HFFc6 (cell line): ENCODE data around the gene PPOX. TPM values are rescaled to one million over a fixed set of nuclear protein-coding genes. Genes with fewer than 3 reads are reported as not detected.

ENCODE experiments used
- DNase-seq: peaks from one replicate; pipeline ENCODE4 v3.0.0-alpha.2; 2018
- H3K27ac Mint-ChIP-seq: 2 replicates; pipeline ENCODE4 v1.8.0; 2020; ENCODE audit warnings: mild to moderate bottlenecking, mixed read lengths
- H3K27me3 Mint-ChIP-seq: 2 replicates; pipeline ENCODE4 v1.8.0; 2021; ENCODE audit warnings: mild to moderate bottlenecking, moderate library complexity, mixed read lengths; ENCODE audit not compliant: insufficient read depth
- H3K36me3 Mint-ChIP-seq: 2 replicates; pipeline ENCODE4 v1.8.0; 2021; ENCODE audit warnings: low read depth, mixed read lengths
- H3K4me1 Mint-ChIP-seq: 2 replicates; pipeline ENCODE4 v1.8.0; 2020; ENCODE audit warnings: low read depth, mixed read lengths
- H3K4me3 Mint-ChIP-seq: 2 replicates; pipeline ENCODE4 v1.8.0; 2020; ENCODE audit warnings: mild to moderate bottlenecking, moderate library complexity, mixed read lengths
- H3K9me3 Mint-ChIP-seq: 2 replicates; pipeline ENCODE4 v1.8.0; 2020; ENCODE audit warnings: mild to moderate bottlenecking, mixed read lengths
- CTCF ChIP-seq: fragments of 200-600 bp; sonication (generic); IDR thresholded peaks from 2 replicates; pipeline ENCODE4 v1.5.0; 2021; ENCODE audit warnings: antibody characterized with exemption, mild to moderate bottlenecking
- total RNA-seq, 6 experiments: library from RNA; stranded (reverse); fragmentation: NEBNext Ultra II Directional; extraction: Animal tissue kit (Norgen Biotek cat#: 25700); gene quantifications; 2 replicates in 1 of 6; 3 replicates in 5 of 6; pipeline ENCODE4 v1.2.3, GENCODE V29; 2021

PPOX gene
- total RNA-seq, 6 experiments from 2014 or later = 11.8 to 15.2 (median 13.5) TPM

- Mint-ChIP-seq H3K36me3 (peaks cover 28% of the 10 kb centered on the region), H3K27ac (peak overlapping the region; percentile 28), H3K27me3 (no peaks in the 10 kb centered on the region), H3K4me3 (no peak overlapping the region), H3K9me3 (no peaks in the 10 kb centered on the region), H3K4me1 (peaks cover 49% of the 10 kb centered on the region)
- no peak for TF ChIP-seq CTCF
- DNase-seq = no peak
These were observed 40.4 kb downstream of the PPOX start for GRCh38 chr1:161206411-161207140.

- Mint-ChIP-seq H3K4me3 (no peak overlapping the region), H3K27ac (peak overlapping the region; percentile 28), H3K9me3 (no peaks in the 10 kb centered on the region), H3K27me3 (no peaks in the 10 kb centered on the region), H3K36me3 (peaks cover 28% of the 10 kb centered on the region), H3K4me1 (peaks cover 45% of the 10 kb centered on the region)
- DNase-seq = no peak
- TF ChIP-seq CTCF = no peak
These were observed 40.9 kb downstream of the PPOX start for GRCh38 chr1:161207173-161207572.

DNA sequence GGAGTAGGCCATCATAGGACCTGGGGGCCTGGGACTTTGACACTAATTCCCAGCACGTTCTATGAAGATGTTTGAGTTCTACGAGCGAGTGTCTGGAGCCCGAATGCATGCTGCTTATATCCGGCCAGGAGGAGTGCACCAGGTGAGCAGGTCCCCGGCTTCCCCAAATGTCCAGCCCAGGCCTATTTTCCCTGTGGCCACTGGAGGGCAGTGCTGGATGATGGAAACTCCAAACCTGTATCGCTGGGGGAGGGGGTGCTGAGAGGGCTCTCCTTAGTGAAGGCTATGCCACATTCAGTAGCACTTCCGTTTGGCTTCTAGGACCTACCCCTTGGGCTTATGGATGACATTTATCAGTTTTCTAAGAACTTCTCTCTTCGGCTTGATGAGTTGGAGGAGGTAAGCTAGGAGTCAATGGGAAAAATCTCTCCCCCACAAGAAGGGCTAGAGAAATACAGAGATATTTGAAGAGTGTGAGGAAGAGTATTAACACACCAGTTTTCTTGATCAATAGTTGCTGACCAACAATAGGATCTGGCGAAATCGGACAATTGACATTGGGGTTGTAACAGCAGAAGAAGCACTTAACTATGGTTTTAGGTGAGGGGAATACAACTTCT lies 43.7 kb downstream of the PPOX start:
- TF ChIP-seq CTCF = peak; percentile 94
- H3K4me3 Mint-ChIP-seq = no peak overlapping the region
- peaks cover 31% of the 10 kb centered on the region for H3K36me3 Mint-ChIP-seq
- H3K27ac Mint-ChIP-seq = peak overlapping the region; percentile 46; the same call in 1 of the 2 replicates
- DNase-seq = peak; percentile 51
- no peaks in the 10 kb centered on the region for H3K9me3 Mint-ChIP-seq
- peaks cover 32% of the 10 kb centered on the region for H3K4me1 Mint-ChIP-seq
- no peaks in the 10 kb centered on the region for H3K27me3 Mint-ChIP-seq

DNA sequence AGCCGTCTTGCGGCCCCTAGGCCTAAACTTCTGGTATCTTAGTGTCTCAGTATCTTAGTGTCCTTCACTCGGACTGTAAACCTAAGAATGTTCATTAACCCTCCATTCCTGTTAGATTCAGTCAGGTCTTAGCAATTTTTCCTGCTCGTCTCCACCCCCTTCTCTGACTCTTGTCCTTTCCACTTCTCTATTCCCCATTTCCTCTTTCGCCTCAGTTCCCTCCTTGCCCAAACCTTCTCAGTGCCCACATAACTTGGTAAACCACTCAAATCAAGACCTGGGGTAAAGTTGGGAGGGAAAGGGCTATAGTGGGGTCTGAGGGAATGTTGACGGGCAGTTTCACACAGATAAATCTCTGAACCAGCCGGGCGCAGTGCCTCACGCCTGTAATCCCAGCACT lies 48.1 kb downstream of the PPOX start:
- Mint-ChIP-seq H3K4me3 (no peak overlapping the region), H3K27ac (no peak overlapping the region), H3K27me3 (no peaks in the 10 kb centered on the region), H3K4me1 (peaks cover 34% of the 10 kb centered on the region), H3K9me3 (no peaks in the 10 kb centered on the region), H3K36me3 (peaks cover 25% of the 10 kb centered on the region)
- no peak for DNase-seq
- TF ChIP-seq CTCF = no peak

- no peak within 1 kb of the TSS for H3K4me3 Mint-ChIP-seq
- H3K36me3 Mint-ChIP-seq = peaks cover 22% of the 10 kb centered on the region
- H3K27me3 Mint-ChIP-seq = no peaks in the 10 kb centered on the region
- no peak for TF ChIP-seq CTCF
- peak within 1 kb of the TSS; percentile 93 for H3K27ac Mint-ChIP-seq
- H3K9me3 Mint-ChIP-seq = no peaks in the 10 kb centered on the region
- no peak for DNase-seq
- peaks cover 27% of the 10 kb centered on the region for H3K4me1 Mint-ChIP-seq
These were observed 48.9 kb downstream of the PPOX start, which contains the start of gene FCER1G for GRCh38 chr1:161215076-161215475. FCER1G (plus strand) TSS chr1:161215295; CDS start chr1:161215322, 27 bp downstream.
